HL-60/S4 (cell line): Measurements from ENCODE around the gene LSP1.

Experiments
- in situ Hi-C: fragments of 300-500 bp; cut with MboI; formaldehyde crosslinking; loops from 2 replicates; pipeline ENCODE4 v1.14.3; 2022; ENCODE audit warnings: low sequenced_read_pairs

LSP1 gene

DNA sequence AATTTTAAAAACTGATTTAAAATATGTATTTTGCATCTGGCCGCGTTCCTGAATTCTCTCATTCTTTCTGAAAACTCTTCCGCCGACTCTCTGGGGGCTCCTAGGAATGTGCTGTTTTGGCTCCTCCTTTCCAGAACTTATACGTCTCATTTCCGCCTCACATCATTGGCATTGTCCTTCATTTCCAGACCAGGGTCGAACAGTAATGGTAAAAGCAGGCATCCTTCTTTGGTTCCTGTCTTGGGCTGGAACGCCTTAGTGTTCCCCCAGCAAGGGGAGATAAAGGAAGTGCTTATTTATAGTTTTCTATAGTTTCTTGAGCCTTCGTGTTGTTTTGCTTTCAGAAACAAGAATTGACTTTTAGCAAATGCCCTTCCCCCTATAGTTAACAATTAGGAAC is 55.7 kb downstream of the LSP1 start:
- in situ Hi-C loops, result no loop called here

DNA sequence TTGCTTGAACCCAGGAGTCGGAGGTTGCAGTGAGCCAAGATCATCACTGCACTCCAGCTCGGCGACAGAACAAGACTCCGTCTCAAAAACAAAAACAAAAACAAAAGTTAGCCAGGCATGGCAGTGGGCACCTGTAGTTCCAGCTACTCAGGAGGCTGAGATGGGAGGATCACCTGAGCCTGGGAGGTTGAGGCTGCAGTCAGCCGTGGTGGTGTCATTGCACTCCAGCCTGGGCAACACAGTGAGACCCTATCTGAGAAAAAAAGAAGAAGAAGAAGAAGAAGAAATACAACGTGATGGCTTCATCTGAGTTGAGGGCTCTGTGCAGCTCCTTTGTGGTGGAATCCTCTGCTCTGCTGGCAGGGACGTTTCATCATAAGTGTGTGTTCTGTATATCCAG is 56.6 kb downstream of the LSP1 start:
- in situ Hi-C loops, result no loop called here

DNA sequence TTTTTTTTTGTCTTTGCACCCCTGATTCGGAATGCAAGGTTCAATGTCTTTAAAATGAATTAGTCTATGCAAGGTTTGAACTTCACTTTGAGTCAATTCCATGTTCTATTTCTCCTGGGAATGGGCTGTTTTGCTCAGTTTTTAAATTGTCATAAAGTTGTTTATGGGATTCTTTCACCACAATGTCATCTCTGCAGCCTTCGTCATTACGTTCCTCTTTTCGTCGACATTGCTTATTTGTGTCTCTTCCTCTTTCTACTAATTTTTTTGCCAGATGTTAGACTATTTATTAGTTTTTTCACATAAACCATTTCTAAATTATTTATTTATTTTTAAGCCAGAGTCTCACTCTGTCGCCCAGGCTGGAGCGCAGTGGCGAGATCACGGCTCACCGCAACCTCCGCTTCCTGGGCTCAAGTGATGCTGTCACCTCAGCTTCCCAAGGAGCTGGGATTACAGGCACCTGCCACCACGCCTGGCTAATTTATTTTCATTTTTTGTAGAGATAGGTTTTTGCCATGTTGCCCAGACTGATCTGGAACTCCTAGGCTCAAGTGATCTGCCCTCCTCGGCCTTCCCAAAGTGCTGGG is 59.5 kb downstream of the LSP1 start:
- in situ Hi-C loops, result no loop called here

GRCh38 chr11:1913271-1914060 is 60.6 kb downstream of the LSP1 start:
- in situ Hi-C loops, result no loop called here

DNA sequence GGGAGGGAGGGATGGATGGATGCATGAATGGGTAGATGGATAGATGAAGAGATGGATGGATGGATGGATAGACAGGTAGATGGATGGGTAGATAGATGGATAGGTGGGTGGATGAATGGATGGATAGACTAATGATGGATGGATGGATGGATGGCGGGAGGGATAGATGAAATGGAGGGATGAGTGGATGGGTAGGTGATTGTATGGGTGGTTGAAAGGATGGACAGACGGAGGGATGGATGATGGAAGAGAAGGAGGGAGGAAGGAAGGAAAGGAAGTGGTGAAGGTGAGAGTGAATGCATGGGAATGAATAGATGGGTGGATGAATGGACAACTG is 62.9 kb downstream of the LSP1 start:
- in situ Hi-C loops, result no loop called here

DNA sequence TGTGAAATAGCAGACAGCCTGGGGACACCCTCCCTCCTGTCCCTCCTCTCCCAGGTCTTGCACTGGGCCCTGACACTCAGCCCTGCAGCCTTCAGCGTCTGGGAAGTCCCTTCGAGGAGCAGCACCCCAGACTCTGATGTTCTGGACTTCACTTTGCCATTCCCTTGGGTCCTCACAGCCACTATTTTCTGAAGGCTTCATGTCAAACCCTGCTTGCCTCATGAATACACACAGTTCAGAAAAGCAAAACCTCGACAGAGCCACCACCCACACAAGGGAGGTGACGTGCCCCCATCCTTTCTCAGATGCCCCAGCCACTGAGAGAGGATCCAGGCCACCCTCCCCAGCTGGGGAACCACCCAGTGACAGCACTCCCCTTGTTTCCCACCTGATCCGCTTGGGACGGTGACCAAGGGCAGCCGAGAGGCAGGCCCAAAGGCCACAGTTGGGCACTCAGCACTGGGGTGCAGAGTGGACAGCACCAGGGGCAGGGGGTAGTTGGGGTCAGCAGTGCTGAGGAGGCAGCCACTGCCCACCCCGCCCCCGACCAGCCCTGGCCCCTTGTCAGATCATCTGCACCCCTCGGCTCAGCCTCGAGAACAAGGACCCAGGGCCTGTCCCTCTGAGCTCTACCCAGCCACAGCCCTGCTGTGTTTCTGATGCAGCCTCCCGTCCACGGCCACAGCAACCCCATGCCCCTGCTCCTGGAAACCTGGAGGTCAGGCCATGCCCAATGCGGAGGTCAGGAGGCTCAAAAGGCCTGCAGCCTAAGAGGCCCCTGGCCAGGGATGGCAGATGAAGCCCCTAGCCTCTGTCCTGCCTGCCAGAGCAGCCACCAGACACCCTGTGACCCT is 63.5 kb downstream of the LSP1 start:
- in situ Hi-C loops, result no loop called here

GRCh38 chr11:1916986-1917522 is 64.2 kb downstream of the LSP1 start:
- in situ Hi-C loops, result no loop called here

GRCh38 chr11:1917523-1918435 is 64.9 kb downstream of the LSP1 start:
- in situ Hi-C loops, result no loop called here

GRCh38 chr11:1918436-1919315 is 65.8 kb downstream of the LSP1 start:
- in situ Hi-C loops, result no loop called here

- in situ Hi-C loops, result no loop called here
These were observed 66.7 kb downstream of the LSP1 start, which contains the start of gene TNNT3 for GRCh38 chr11:1919391-1920127. Gene TNNT3, plus strand, starts transcription at chr11:1919703. Its CDS starts 3,172 bp downstream, at chr11:1922875.

- in situ Hi-C loops, result no loop called here
These were observed 67.4 kb downstream of the LSP1 start for GRCh38 chr11:1920128-1920908.

- in situ Hi-C loops, result no loop called here
These were observed 68.2 kb downstream of the LSP1 start for GRCh38 chr11:1920909-1921573.

- in situ Hi-C loops, result no loop called here
These were observed 68.8 kb downstream of the LSP1 start for GRCh38 chr11:1921574-1922141.

DNA sequence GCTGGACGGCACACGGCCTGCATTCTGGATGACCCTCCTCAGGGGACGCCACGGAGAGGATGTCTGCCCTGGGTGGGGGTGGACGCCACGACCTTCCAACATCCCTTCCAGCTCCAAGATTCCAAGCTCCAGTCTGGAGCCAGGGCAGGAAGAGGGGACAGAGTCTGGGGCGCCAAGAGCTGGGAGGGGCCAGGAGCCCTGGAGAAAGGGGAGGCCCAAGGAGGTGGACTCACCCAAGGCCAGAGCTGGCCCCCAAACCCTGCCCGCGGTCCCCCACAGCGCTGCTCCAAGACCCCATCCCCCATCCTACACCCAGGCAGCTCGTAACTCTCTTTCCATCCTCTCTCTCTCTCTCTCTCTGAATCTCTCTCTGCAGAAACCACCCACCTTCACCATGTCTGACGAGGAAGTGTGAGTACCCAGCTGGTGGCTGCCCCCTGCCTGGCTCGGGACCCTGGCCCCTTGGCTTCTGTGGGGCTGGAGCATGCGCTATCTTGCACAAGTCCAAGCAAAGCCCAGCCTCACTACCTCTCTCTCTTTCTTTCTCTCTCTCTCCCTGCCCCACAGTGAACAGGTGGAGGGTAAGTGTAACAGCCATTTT is 69.7 kb downstream of the LSP1 start:
- in situ Hi-C loops, result no loop called here

GRCh38 chr11:1923201-1923956 is 70.5 kb downstream of the LSP1 start:
- in situ Hi-C loops, result no loop called here

DNA sequence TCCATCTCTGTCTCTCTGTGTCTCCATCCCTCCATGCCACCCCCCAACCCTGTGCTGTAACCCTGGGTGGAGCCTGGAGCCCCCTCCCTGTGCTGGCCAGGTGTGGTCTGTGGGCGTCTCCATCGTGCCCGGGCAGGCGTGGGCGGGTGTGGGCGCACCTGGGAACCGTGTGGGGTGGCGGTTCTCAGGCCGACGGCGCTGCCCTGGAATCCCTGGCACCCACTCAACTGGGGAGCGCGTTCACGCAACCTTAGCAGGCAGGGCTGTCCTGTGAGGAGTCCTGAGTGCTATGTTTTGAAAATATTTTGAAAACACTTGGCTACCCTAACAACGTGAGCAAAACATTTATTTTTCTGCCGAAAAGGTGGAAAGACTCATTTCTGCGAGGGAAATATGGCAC is 71.3 kb downstream of the LSP1 start:
- in situ Hi-C loops, result no loop called here
